Measurements from ENCODE around the gene ACOXL. TPM values are rescaled to one million over a fixed set of nuclear protein-coding genes. Genes with fewer than 3 reads are reported as not detected.

The ACOXL gene
- total RNA-seq, 4 donors from 2014 or later: 1.2 to 10.6 (median 2.1) TPM

- no peak overlapping the region for H3K4me3 ChIP-seq (replicated peaks in 1 of 3)
- intact Hi-C loops (cut with DNase I): no loop called here
- TF ChIP-seq POLR2A (IDR thresholded peaks at IDR 0.05): no peak
- TF ChIP-seq CTCF (IDR thresholded peaks at IDR 0.05): no peak
- no peaks in the 10 kb centered on the region for H3K27me3 ChIP-seq
- DNase-seq: no peak
- 33 to 34% methylated on average over 1 of the region's 1 CpG for WGBS, 2 donors
- H3K4me1 ChIP-seq: no peaks in the 10 kb centered on the region
- H3K9me3 ChIP-seq: no peaks in the 10 kb centered on the region
- no peaks in the 10 kb centered on the region for H3K36me3 ChIP-seq
- no peak overlapping the region for H3K27ac ChIP-seq
Measured at GRCh38 chr2:110708455-110708854, 23.9 kb upstream of the ACOXL start.

- H3K9me3 ChIP-seq: no peaks in the 10 kb centered on the region
- no peaks in the 10 kb centered on the region for H3K27me3 ChIP-seq
- 89 to 97% methylated on average over 1 of the region's 1 CpG for WGBS, 2 donors
- TF ChIP-seq POLR2A (IDR thresholded peaks at IDR 0.05) (no peak), CTCF (IDR thresholded peaks at IDR 0.05) (no peak)
- no peak overlapping the region for H3K4me3 ChIP-seq (replicated peaks in 1 of 3)
- no peaks in the 10 kb centered on the region for H3K36me3 ChIP-seq
- H3K4me1 ChIP-seq: no peaks in the 10 kb centered on the region
- intact Hi-C loops (cut with DNase I): no loop called here
- DNase-seq: no peak
- H3K27ac ChIP-seq: no peak overlapping the region
Measured at GRCh38 chr2:110712737-110713136, 19.6 kb upstream of the ACOXL start.

GRCh38 chr2:110713513-110714362 lies 18.6 kb upstream of the ACOXL start:
- TF ChIP-seq CTCF (IDR thresholded peaks at IDR 0.05): no peak
- no peak for TF ChIP-seq POLR2A (IDR thresholded peaks at IDR 0.05)
- Histone ChIP-seq H3K27ac (no peak overlapping the region), H3K4me3 (replicated peaks in 1 of 3) (no peak overlapping the region), H3K4me1 (no peaks in the 10 kb centered on the region), H3K36me3 (no peaks in the 10 kb centered on the region), H3K27me3 (no peaks in the 10 kb centered on the region), H3K9me3 (no peaks in the 10 kb centered on the region)
- DNase-seq: no peak
- WGBS, 2 donors: 86 to 89% methylated on average over 6 of the region's 6 CpGs
- intact Hi-C loops (cut with DNase I): no loop called here

GRCh38 chr2:110714452-110715224 lies 17.7 kb upstream of the ACOXL start:
- no peak for TF ChIP-seq CTCF (IDR thresholded peaks at IDR 0.05)
- no peak for TF ChIP-seq POLR2A (IDR thresholded peaks at IDR 0.05)
- 87 to 88% methylated on average over 6 of the region's 6 CpGs for WGBS, 2 donors
- no peak for DNase-seq
- Histone ChIP-seq H3K4me1 (no peaks in the 10 kb centered on the region), H3K4me3 (replicated peaks in 1 of 3) (no peak overlapping the region), H3K9me3 (no peaks in the 10 kb centered on the region), H3K27ac (no peak overlapping the region), H3K36me3 (no peaks in the 10 kb centered on the region), H3K27me3 (no peaks in the 10 kb centered on the region)
- intact Hi-C loops (cut with DNase I): no loop called here
